ENCODE measurements around the gene TWIST2.

DNA sequence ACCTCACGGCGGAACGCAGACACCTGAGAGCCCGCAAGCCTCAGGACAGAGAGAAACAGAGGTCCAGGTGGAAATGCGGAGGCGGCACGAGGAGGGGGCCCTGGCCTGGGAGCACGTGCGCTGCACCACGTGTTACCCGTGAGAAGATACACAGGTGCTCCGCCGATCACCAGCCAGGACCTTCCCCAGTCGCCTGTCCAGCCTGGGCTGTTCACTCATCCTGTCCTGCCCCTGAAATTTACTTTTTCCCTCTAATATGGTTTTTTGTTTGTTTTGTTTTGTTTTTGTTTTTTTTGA lies 44.3 kb downstream of the TWIST2 start:
- TF ChIP-seq HDAC2 (IDR thresholded peaks at IDR 0.05) = no peak
- TF ChIP-seq EZH2 (IDR thresholded peaks at IDR 0.05; ENCODE audit: borderline replicate concordance, low read depth, low read length) = no peak
- no peak for TF ChIP-seq ZNF717 (CRISPR knock-in tag; IDR thresholded peaks at IDR 0.05)
- TF ChIP-seq, protein P1, sequence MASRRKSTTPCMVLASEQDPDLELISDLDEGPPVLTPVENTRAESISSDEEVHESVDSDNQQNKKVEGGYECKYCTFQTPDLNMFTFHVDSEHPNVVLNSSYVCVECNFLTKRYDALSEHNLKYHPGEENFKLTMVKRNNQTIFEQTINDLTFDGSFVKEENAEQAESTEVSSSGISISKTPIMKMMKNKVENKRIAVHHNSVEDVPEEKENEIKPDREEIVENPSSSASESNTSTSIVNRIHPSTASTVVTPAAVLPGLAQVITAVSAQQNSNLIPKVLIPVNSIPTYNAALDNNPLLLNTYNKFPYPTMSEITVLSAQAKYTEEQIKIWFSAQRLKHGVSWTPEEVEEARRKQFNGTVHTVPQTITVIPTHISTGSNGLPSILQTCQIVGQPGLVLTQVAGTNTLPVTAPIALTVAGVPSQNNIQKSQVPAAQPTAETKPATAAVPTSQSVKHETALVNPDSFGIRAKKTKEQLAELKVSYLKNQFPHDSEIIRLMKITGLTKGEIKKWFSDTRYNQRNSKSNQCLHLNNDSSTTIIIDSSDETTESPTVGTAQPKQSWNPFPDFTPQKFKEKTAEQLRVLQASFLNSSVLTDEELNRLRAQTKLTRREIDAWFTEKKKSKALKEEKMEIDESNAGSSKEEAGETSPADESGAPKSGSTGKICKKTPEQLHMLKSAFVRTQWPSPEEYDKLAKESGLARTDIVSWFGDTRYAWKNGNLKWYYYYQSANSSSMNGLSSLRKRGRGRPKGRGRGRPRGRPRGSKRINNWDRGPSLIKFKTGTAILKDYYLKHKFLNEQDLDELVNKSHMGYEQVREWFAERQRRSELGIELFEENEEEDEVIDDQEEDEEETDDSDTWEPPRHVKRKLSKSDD (conservative IDR thresholded peaks at IDR 0.05; ENCODE audit: low read length) = no peak
- TF ChIP-seq, protein P2, sequence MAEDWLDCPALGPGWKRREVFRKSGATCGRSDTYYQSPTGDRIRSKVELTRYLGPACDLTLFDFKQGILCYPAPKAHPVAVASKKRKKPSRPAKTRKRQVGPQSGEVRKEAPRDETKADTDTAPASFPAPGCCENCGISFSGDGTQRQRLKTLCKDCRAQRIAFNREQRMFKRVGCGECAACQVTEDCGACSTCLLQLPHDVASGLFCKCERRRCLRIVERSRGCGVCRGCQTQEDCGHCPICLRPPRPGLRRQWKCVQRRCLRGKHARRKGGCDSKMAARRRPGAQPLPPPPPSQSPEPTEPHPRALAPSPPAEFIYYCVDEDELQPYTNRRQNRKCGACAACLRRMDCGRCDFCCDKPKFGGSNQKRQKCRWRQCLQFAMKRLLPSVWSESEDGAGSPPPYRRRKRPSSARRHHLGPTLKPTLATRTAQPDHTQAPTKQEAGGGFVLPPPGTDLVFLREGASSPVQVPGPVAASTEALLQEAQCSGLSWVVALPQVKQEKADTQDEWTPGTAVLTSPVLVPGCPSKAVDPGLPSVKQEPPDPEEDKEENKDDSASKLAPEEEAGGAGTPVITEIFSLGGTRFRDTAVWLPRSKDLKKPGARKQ (CRISPR knock-in tag; IDR thresholded peaks at IDR 0.05) = no peak

All from K562 (cell line).